GM12801 (cell line): ENCODE data around the gene GPATCH4.

Experiments used
- CTCF ChIP-seq: IDR thresholded peaks from one replicate; pipeline ENCODE4 v1.5.1; 2011; ENCODE audit warnings: control low read depth; ENCODE audit not compliant: insufficient read length; ENCODE audit errors: extremely low read depth

GPATCH4 gene

GRCh38 chr1:156644640-156645039, 43.4 kb upstream of the GPATCH4 start:
- TF ChIP-seq CTCF = no peak

DNA sequence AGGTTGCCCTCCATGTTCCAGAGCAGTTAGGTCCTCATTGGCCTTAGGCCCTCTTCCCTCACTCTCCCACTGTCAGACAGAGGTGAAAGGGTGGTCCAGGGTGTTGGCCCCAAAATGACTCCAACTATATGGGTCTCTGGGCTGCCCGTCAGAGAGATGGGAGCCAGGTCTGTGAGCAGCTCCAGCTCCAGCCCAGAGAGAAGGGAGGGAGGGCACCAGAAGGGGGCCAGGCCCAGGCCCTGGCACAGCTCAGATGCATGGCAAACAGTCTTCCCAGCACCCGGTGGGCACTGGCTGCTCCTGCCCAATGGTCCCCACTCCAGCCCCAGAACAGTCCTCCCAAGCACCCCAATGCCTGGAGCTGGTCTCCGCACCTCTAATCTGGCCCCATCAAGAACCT, 42.9 kb upstream of the GPATCH4 start:
- TF ChIP-seq CTCF = no peak

DNA sequence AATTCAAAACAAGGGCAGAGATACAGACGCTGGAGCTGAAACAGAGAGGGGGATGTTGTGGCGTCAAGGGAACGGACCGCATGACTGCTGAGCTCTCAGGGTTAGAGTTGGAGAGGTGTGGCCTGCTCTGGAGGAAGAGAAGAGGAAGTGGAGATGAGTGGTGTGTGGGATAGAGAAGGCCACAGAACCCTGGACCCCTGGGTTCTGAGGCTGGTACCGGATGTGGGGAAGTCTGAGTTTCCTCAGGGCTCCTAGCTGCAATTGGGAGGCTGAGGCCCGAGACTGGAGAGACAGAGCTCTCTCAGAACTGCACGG, 42.5 kb upstream of the GPATCH4 start:
- no peak for TF ChIP-seq CTCF

GRCh38 chr1:156643049-156643777, 41.9 kb upstream of the GPATCH4 start:
- no peak for TF ChIP-seq CTCF

DNA sequence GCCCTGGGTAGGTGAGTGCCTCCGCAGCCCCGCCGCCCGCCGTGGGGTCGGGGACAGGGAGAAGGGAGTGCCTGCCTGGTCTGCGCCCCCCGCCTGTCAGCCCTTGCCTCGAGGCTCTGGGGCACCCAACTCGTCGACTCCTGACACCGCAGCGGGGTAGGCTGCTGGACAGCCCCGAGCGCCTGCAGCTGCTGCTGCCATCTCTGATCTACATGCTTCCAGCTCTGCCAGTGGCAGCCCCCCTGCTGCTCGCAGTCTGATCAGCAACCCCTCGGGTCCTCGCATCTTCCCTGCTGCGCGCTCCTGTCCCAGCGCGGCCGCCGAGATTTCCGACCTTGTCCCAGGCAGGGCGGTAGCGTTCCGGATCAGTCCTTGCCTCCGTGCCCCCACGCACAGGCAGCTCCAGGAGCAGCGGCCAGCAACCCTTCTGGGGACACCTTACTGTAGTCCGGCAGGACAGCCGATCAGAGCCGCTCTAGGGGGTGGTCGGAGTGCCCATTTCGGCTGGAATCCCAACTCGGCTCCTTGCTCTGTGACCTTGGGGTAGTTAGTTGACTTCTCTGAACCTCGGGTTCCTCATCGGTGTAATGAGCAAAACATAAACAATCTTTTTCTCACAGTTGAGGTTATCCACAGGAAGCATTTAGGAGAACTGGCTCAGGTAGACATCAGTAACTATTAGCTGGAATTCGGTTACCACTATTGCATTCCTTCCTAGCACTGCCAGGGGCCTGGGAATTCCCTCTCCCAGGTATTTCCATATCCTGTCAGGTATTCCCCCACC, 41.2 kb upstream of the GPATCH4 start:
- TF ChIP-seq CTCF = no peak

- no peak for TF ChIP-seq CTCF
These were observed 40.5 kb upstream of the GPATCH4 start, which contains the start of gene BCAN for GRCh38 chr1:156641761-156642264. TSS of gene BCAN (plus strand) at chr1:156642117. CDS start at chr1:156646055, 3,938 bp downstream.

DNA sequence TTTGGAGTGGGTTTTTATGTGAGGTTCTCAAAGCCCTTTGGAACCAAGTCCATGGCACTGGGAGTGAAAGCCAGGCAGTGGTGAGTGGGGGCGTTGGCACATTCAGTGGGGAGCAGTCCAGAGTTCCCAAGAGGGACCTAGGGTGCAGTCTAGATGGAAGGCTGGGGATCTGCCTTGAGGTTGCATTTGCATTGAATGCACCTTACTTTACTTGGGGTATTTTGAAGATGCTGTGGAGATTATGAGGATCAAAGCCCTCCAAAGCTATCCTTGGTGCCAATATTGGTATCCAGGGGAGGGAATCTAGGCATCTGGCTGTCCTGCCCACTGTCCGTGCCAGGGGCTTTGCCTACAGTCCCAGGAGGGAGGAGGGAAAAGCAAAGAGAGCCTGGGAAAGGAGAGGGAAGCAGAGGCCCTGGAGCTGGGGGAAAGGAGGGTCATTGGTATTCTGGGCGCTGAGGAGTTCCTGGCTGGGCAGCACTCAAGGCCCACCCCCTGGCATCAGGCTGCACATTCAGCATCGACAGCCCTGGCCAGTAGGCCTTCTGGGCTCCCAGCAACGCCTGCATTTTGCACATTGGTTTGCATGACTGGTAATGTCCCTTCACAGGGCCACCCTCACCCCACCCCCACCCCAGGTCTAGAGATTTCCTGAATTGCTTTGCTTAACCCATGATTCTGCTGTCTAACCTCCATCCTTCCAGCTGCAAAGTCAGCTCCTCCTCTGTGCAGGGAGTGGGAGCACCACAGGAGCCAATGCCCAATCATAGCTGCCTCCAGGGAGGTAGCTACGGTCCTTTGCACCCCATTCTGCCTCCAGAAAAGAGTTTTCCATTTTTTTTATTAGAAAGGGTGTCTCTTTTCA, 39.8 kb upstream of the GPATCH4 start:
- TF ChIP-seq CTCF = no peak
